Brain microvascular endothelial cell (primary cell): ENCODE data around the gene HACE1.

ENCODE experiments used
- DNase-seq: peaks from one replicate; pipeline ENCODE4 v3.0.0-alpha.2; 2020
- H3K27ac ChIP-seq: fragments of 250-450 bp; sonication (Bioruptor Pico); 2 replicates; pipeline ENCODE4 v1.5.1; 2020; ENCODE audit warnings: mild to moderate bottlenecking, moderate library complexity
- H3K27me3 ChIP-seq: fragments of 250-450 bp; sonication (Bioruptor Pico); replicated peaks from 2 replicates; pipeline ENCODE4 v1.5.1; 2020; ENCODE audit warnings: mild to moderate bottlenecking
- H3K36me3 ChIP-seq: fragments of 250-450 bp; sonication (Bioruptor Pico); replicated peaks from 2 replicates; pipeline ENCODE4 v1.5.1; 2020; ENCODE audit warnings: mild to moderate bottlenecking
- H3K4me3 ChIP-seq: 2 replicates; pipeline ENCODE4 v1.5.1; 2011; ENCODE audit warnings: low read depth, mild to moderate bottlenecking, control low read depth, low read length, moderate library complexity
- in situ Hi-C: cut with HindIII; loops from 2 replicates; pipeline ENCODE4 v1.10.0; 2017; ENCODE audit warnings: low sequenced_read_pairs, low pct_ligation_motif_present
- TF ChIP-seq, protein P1 (sequence below): IDR thresholded peaks from 2 replicates; pipeline ENCODE4 v1.5.1; 2011; ENCODE audit warnings: low read depth, mild to moderate bottlenecking, moderate library complexity, low read length, control low read depth, inconsistent platforms; ENCODE audit errors: missing control alignments

HACE1 gene

GRCh38 chr6:104888066-104888465 is 28.3 kb upstream of the HACE1 start:
- TF ChIP-seq, protein P1, sequence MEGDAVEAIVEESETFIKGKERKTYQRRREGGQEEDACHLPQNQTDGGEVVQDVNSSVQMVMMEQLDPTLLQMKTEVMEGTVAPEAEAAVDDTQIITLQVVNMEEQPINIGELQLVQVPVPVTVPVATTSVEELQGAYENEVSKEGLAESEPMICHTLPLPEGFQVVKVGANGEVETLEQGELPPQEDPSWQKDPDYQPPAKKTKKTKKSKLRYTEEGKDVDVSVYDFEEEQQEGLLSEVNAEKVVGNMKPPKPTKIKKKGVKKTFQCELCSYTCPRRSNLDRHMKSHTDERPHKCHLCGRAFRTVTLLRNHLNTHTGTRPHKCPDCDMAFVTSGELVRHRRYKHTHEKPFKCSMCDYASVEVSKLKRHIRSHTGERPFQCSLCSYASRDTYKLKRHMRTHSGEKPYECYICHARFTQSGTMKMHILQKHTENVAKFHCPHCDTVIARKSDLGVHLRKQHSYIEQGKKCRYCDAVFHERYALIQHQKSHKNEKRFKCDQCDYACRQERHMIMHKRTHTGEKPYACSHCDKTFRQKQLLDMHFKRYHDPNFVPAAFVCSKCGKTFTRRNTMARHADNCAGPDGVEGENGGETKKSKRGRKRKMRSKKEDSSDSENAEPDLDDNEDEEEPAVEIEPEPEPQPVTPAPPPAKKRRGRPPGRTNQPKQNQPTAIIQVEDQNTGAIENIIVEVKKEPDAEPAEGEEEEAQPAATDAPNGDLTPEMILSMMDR = no peak
- no peaks in the 10 kb centered on the region for H3K27me3 ChIP-seq
- no peak overlapping the region for H3K4me3 ChIP-seq
- in situ Hi-C loops = no loop called here
- no peak for DNase-seq
- H3K36me3 ChIP-seq = no peaks in the 10 kb centered on the region
- no peak overlapping the region for H3K27ac ChIP-seq

DNA sequence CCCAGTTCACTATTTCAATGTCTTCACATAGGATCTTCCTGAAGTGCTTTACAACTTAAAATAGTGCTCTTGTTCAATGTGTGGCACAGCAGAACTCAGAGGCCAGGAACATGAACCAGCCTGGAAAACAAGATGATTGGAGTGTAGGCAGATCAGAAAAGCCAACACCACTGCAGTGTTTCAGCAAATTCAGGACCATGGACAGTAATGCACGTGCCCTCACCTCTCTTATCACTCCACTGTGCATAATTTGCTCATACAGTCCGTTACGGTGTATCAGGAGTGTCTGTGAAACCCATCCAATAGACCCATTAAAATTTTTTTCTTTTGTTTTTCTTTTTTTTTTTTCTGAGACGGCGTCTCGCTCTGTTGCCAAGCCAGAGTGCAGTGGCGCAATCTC is 27.6 kb upstream of the HACE1 start:
- H3K4me3 ChIP-seq = no peak overlapping the region
- H3K36me3 ChIP-seq = no peaks in the 10 kb centered on the region
- no peaks in the 10 kb centered on the region for H3K27me3 ChIP-seq
- peak; percentile 9 for DNase-seq
- TF ChIP-seq, protein P1 = no peak
- in situ Hi-C loops = no loop called here
- H3K27ac ChIP-seq = no peak overlapping the region

GRCh38 chr6:104885518-104886043 is 25.9 kb upstream of the HACE1 start:
- Histone ChIP-seq H3K27ac (no peak overlapping the region), H3K27me3 (no peaks in the 10 kb centered on the region), H3K36me3 (no peaks in the 10 kb centered on the region), H3K4me3 (no peak overlapping the region)
- in situ Hi-C loops = no loop called here
- no peak for DNase-seq
- TF ChIP-seq, protein P1 = no peak

- H3K4me3 ChIP-seq = no peak overlapping the region
- no peak for DNase-seq
These were observed 25.3 kb upstream of the HACE1 start for GRCh38 chr6:104884867-104885517.

DNA sequence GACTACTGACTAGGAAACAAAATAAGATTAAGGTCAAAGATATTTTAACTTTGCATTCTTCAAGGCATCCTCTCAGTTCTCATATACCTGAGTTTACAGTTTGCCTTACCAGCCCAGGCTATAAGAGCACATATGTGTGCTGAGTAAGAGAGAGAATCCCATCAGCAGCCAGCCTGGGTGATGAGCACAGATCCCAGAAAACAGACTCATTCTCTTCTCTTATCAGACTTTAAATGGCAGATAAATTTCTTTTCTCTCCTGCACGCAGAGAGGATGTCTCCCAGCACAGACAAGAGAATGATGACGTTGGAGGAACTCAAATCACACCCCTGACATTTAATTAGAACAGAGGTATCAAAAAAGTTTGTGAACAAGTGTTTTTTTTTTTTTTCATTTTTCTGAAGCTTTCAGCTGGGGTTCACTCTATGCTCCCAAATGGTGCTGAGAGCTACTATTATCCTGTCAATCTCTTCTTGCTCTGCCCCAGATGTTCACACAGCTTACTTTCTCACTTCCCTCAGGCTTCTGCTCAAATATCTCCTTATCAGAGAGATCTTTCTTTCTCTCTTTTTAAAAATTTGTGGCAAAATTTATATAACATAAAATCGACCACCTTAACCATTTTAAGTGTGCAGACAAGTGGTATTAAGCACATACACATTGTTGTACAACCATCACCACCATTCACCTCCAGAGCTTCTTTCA is 22.4 kb upstream of the HACE1 start:
- H3K36me3 ChIP-seq = no peaks in the 10 kb centered on the region
- no peaks in the 10 kb centered on the region for H3K27me3 ChIP-seq
- DNase-seq = no peak
- H3K27ac ChIP-seq = no peak overlapping the region
- H3K4me3 ChIP-seq = no peak overlapping the region
- TF ChIP-seq, protein P1 = no peak
- in situ Hi-C loops = no loop called here

More at GRCh38 chr6:104884867-104885517, 25.3 kb upstream of the HACE1 start:
- Histone ChIP-seq H3K27ac (no peak overlapping the region), H3K36me3 (no peaks in the 10 kb centered on the region), H3K27me3 (no peaks in the 10 kb centered on the region)
- TF ChIP-seq, protein P1 = no peak
- in situ Hi-C loops = no loop called here
